ENCODE data around the gene OAF. TPM values are rescaled to one million over a fixed set of nuclear protein-coding genes. Genes with fewer than 3 reads are reported as not detected.

OAF gene
- total RNA-seq, 2 experiments from 2014 or later: 3.7 to 4.6 TPM

- Mint-ChIP-seq H3K4me3 (no peak overlapping the region), H3K36me3 (ENCODE audit: low read depth) (no peaks in the 10 kb centered on the region), H3K4me1 (ENCODE audit: low read depth) (peaks cover 7% of the 10 kb centered on the region), H3K9me3 (no peaks in the 10 kb centered on the region), H3K27ac (no peak overlapping the region), H3K27me3 (peaks cover 54% of the 10 kb centered on the region)
- ATAC-seq: no peak
- ChIA-PET CTCF (interaction anchor here (0.7 to 1.8 kb wide), 6 partner anchors 10 to 44 kb away, joined by 3 to 7 read pairs (median 4); no protein-coding TSS in a partner anchor), POLR2A (no interaction called here)
- TF ChIP-seq CTCF (IDR thresholded peaks at IDR 0.05): no peak
- no peak for DNase-seq
- intact Hi-C loops (cut with micrococcal nuclease): no loop called here
These were observed 47.8 kb downstream of the OAF start for GRCh38 chr11:120258661-120259060.

- POLR2A ChIA-PET: interaction anchor here (0.7 kb wide), 1 partner anchor 10 kb away, joined by 3 read pairs; no protein-coding TSS in a partner anchor
- no peaks in the 10 kb centered on the region for H3K36me3 Mint-ChIP-seq (ENCODE audit: low read depth)
- peaks cover 49% of the 10 kb centered on the region for H3K27me3 Mint-ChIP-seq
- no peaks in the 10 kb centered on the region for H3K9me3 Mint-ChIP-seq
- DNase-seq (no peak), ATAC-seq (no peak)
- no peak for TF ChIP-seq CTCF (IDR thresholded peaks at IDR 0.05)
- CTCF ChIA-PET: interaction anchor here (0.7 to 2.1 kb wide), 3 partner anchors 15 to 44 kb away, joined by 4 to 8 read pairs (median 7); no protein-coding TSS in a partner anchor
- H3K4me3 Mint-ChIP-seq: no peak overlapping the region
- intact Hi-C loops (cut with micrococcal nuclease): no loop called here
- H3K4me1 Mint-ChIP-seq (ENCODE audit: low read depth): peaks cover 7% of the 10 kb centered on the region
- H3K27ac Mint-ChIP-seq: no peak overlapping the region
These were observed 48.4 kb downstream of the OAF start for GRCh38 chr11:120259241-120259640.

- no peak overlapping the region for H3K4me3 Mint-ChIP-seq
- H3K4me1 Mint-ChIP-seq (ENCODE audit: low read depth): peaks cover 5% of the 10 kb centered on the region
- ATAC-seq: no peak
- ChIA-PET CTCF (interaction anchor here (2.1 kb wide), 1 partner anchor 43 kb away, joined by 8 read pairs; no protein-coding TSS in a partner anchor), POLR2A (interaction anchor here (0.7 kb wide), 1 partner anchor 11 kb away, joined by 3 read pairs; no protein-coding TSS in a partner anchor)
- H3K27me3 Mint-ChIP-seq: peaks cover 42% of the 10 kb centered on the region
- no peaks in the 10 kb centered on the region for H3K36me3 Mint-ChIP-seq (ENCODE audit: low read depth)
- H3K9me3 Mint-ChIP-seq: no peaks in the 10 kb centered on the region
- no peak for TF ChIP-seq CTCF (IDR thresholded peaks at IDR 0.05)
- no peak overlapping the region for H3K27ac Mint-ChIP-seq
- no peak for DNase-seq
- intact Hi-C loops (cut with micrococcal nuclease): no loop called here
These were observed 49.2 kb downstream of the OAF start for GRCh38 chr11:120259988-120260565.

- H3K27me3 Mint-ChIP-seq: peaks cover 37% of the 10 kb centered on the region
- no peaks in the 10 kb centered on the region for H3K9me3 Mint-ChIP-seq
- H3K27ac Mint-ChIP-seq: no peak overlapping the region
- intact Hi-C loops (cut with micrococcal nuclease): no loop called here
- no peak overlapping the region for H3K4me3 Mint-ChIP-seq
- TF ChIP-seq CTCF (IDR thresholded peaks at IDR 0.05): no peak
- CTCF ChIA-PET: interaction anchor here (2.1 kb wide), 1 partner anchor 42 kb away, joined by 8 read pairs; no protein-coding TSS in a partner anchor
- DNase-seq: no peak
- H3K4me1 Mint-ChIP-seq (ENCODE audit: low read depth): peaks cover 2% of the 10 kb centered on the region
- no peak for ATAC-seq
- POLR2A ChIA-PET: no interaction called here
- H3K36me3 Mint-ChIP-seq (ENCODE audit: low read depth): no peaks in the 10 kb centered on the region
These were observed 49.8 kb downstream of the OAF start for GRCh38 chr11:120260616-120261015.

DNA sequence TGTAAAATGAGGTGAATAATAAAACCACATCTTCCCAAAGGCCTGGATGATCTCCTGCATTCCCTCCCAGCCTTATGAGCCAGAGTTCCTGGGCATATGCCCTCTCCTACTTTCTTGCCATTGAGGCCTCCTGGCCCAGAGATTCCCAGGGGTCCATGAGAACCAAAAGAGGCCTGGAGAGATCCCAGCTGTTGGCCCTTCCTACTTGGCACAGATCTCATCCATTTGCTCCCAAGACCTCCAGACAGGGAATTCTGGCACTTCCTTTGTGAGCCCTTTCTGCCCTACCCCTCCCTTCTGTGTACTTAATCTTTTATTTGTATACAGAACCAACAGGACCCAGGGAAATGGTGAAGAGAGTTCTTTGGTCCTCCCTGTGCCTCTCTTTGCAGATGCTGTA lies 50.5 kb downstream of the OAF start:
- ChIA-PET POLR2A (no interaction called here), CTCF (interaction anchor here (2.1 kb wide), 1 partner anchor 41 kb away, joined by 8 read pairs; no protein-coding TSS in a partner anchor)
- DNase-seq (no peak), ATAC-seq (no peak)
- no peak for TF ChIP-seq CTCF (IDR thresholded peaks at IDR 0.05)
- intact Hi-C loops (cut with micrococcal nuclease): no loop called here
- Mint-ChIP-seq H3K27ac (no peak overlapping the region), H3K9me3 (no peaks in the 10 kb centered on the region), H3K27me3 (peaks cover 37% of the 10 kb centered on the region), H3K4me1 (ENCODE audit: low read depth) (no peaks in the 10 kb centered on the region), H3K36me3 (ENCODE audit: low read depth) (no peaks in the 10 kb centered on the region), H3K4me3 (no peak overlapping the region)

All from activated CD8-positive, alpha-beta T cell treated with anti-CD3 and anti-CD28 coated beads for 36 hours (primary cell).